WTC11 (cell line): Measurements from ENCODE around the gene GFPT2. TPM values are rescaled to one million over a fixed set of nuclear protein-coding genes. Genes with fewer than 3 reads are reported as not detected.

Source experiments
- ATAC-seq: fragments of 200-7000 bp; cut with Tn5 transposase; 2 replicates; pipeline ENCODE4 v1.10.0; 2021; ENCODE audit warnings: mild to moderate bottlenecking, moderate library complexity
- Bru-seq: library from RNA; stranded (reverse); fragments of 400-500 nt; gene quantifications from one replicate; lab custom pipeline; 2021; lab: Mats Ljungman, UMichigan
- CTCF ChIA-PET: fragments of 300-600 bp; sonication (Branson Sonifier 250); formaldehyde crosslinking; loops from one replicate; lab custom pipeline; 2021; ENCODE audit warnings: antibody characterized with exemption; lab: Charles Lee
- POLR2A ChIA-PET: fragments of 350-600 bp; sonication (Branson Sonifier 250); formaldehyde crosslinking; loops from one replicate; lab custom pipeline; 2021; ENCODE audit warnings: antibody characterized with exemption; lab: Charles Lee
- DNase-seq: peaks from one replicate; pipeline ENCODE4 v3.0.0; 2021; ENCODE audit warnings: low spot score
- H3K27ac Mint-ChIP-seq: 2 replicates; pipeline ENCODE4 v1.8.0; 2021; ENCODE audit warnings: mixed read lengths
- H3K27me3 Mint-ChIP-seq: 2 replicates; pipeline ENCODE4 v1.8.0; 2021; ENCODE audit warnings: low read depth, mild to moderate bottlenecking, moderate library complexity, mixed read lengths
- H3K36me3 Mint-ChIP-seq: 2 replicates; pipeline ENCODE4 v1.8.0; 2021; ENCODE audit warnings: mixed read lengths
- H3K4me1 Mint-ChIP-seq: 2 replicates; pipeline ENCODE4 v1.8.0; 2022; ENCODE audit warnings: mixed read lengths
- H3K4me3 Mint-ChIP-seq: 2 replicates; pipeline ENCODE4 v1.8.0; 2021; ENCODE audit warnings: mild to moderate bottlenecking, moderate library complexity, mixed read lengths
- H3K9me3 Mint-ChIP-seq: 2 replicates; pipeline ENCODE4 v1.8.0; 2021; ENCODE audit warnings: mixed read lengths
- ELF4 ChIP-seq: sonication (generic); formaldehyde crosslinking; IDR thresholded peaks from 2 replicates; pipeline ENCODE4 v1.8.1; 2022; ENCODE audit warnings: low read depth, mild to moderate bottlenecking, moderate library complexity, missing genetic modification reagents
- ETV6 ChIP-seq: sonication (generic); formaldehyde crosslinking; IDR thresholded peaks from 2 replicates; pipeline ENCODE4 v1.8.1; 2022; ENCODE audit warnings: mild to moderate bottlenecking, missing genetic modification reagents
- FOXJ3 ChIP-seq: sonication (generic); formaldehyde crosslinking; IDR thresholded peaks from 2 replicates; pipeline ENCODE4 v1.9.0; 2021; ENCODE audit warnings: missing genetic modification reagents, mild to moderate bottlenecking, borderline replicate concordance
- FOXK1 ChIP-seq: sonication (generic); formaldehyde crosslinking; IDR thresholded peaks from 2 replicates; pipeline ENCODE4 v1.8.0; 2022; ENCODE audit warnings: mild to moderate bottlenecking, moderate library complexity, missing genetic modification reagents
- HMGXB4 ChIP-seq: sonication (generic); formaldehyde crosslinking; IDR thresholded peaks from 2 replicates; pipeline ENCODE4 v1.8.1; 2023; ENCODE audit warnings: mild to moderate bottlenecking, moderate library complexity, missing genetic modification reagents
- MAX ChIP-seq: sonication (generic); formaldehyde crosslinking; IDR thresholded peaks from 2 replicates; pipeline ENCODE4 v1.8.0; 2022; ENCODE audit warnings: mild to moderate bottlenecking, missing genetic modification reagents
- MXD4 ChIP-seq: fragments of 250-450 bp; sonication (Bioruptor Pico); IDR thresholded peaks from 2 replicates; pipeline ENCODE4 v1.8.0; 2021; ENCODE audit warnings: mild to moderate bottlenecking, moderate library complexity, borderline replicate concordance
- NFYB ChIP-seq: sonication (generic); formaldehyde crosslinking; conservative IDR thresholded peaks from 2 replicates; pipeline ENCODE4 v1.8.0; 2022; ENCODE audit warnings: low read depth, missing genetic modification reagents
- PRRX2 ChIP-seq: fragments of 250-450 bp; sonication (Bioruptor Pico); IDR thresholded peaks from 2 replicates; pipeline ENCODE4 v1.8.0; 2021; ENCODE audit warnings: mild to moderate bottlenecking
- SMAD4 ChIP-seq: sonication (generic); formaldehyde crosslinking; IDR thresholded peaks from 2 replicates; pipeline ENCODE4 v1.8.0; 2022; ENCODE audit warnings: mild to moderate bottlenecking, missing genetic modification reagents
- SP1 ChIP-seq: sonication (generic); formaldehyde crosslinking; conservative IDR thresholded peaks from 2 replicates; pipeline ENCODE4 v1.8.1; 2022; ENCODE audit warnings: missing genetic modification reagents
- TCF7 ChIP-seq: sonication (generic); formaldehyde crosslinking; IDR thresholded peaks from 2 replicates; pipeline ENCODE4 v1.8.0; 2022; ENCODE audit warnings: mild to moderate bottlenecking, low read depth, missing genetic modification reagents, moderate library complexity
- ZNF263 ChIP-seq: sonication (generic); formaldehyde crosslinking; IDR thresholded peaks from 2 replicates; pipeline ENCODE4 v1.8.1; 2022; ENCODE audit warnings: low read depth, mild to moderate bottlenecking, moderate library complexity, missing genetic modification reagents
- ZNF317 ChIP-seq: sonication (generic); formaldehyde crosslinking; IDR thresholded peaks from 2 replicates; pipeline ENCODE4 v1.8.1; 2023; ENCODE audit warnings: low read depth, mild to moderate bottlenecking, moderate library complexity, missing genetic modification reagents, borderline replicate concordance
- long read RNA-seq, 3 experiments: library from RNA in 1 of 3; library from capped mRNA in 1 of 3; library from polyadenylated mRNA in 1 of 3; unstranded in 2 of 3; stranded (forward) in 1 of 3; transcript quantifications; one replicate each; pipeline ENCODE4 v2.0.0, GENCODE V29; 2021
- total RNA-seq: library from RNA; stranded (reverse); gene quantifications from 3 replicates; pipeline ENCODE4 v1.2.3, GENCODE V29; 2021
- TF ChIP-seq, protein P1 (sequence below): fragments of 250-450 bp; sonication (Bioruptor Pico); IDR thresholded peaks from 2 replicates; pipeline ENCODE4 v2.1.2; 2022; ENCODE audit warnings: mild to moderate bottlenecking, moderate library complexity
- TF ChIP-seq, protein P2 (sequence below): sonication (generic); formaldehyde crosslinking; IDR thresholded peaks from 2 replicates; pipeline ENCODE4 v1.8.0; 2023; ENCODE audit warnings: missing genetic modification reagents, mild to moderate bottlenecking, borderline replicate concordance
- TF ChIP-seq, protein P3 (sequence below): sonication (generic); formaldehyde crosslinking; conservative IDR thresholded peaks from 2 replicates; pipeline ENCODE4 v1.8.1; 2023; ENCODE audit warnings: mild to moderate bottlenecking, low read depth, missing genetic modification reagents, moderate library complexity

The GFPT2 gene
- total RNA-seq: 124 to 138 TPM (median 136 TPM) in 3 replicates
- Bru-seq, nascent RNA: percentile 91 among the genes with signal in this experiment
- long read RNA-seq, experiment 1, transcript GFPT2-201 (19 exons, 3,093 nt): major isoform, 510 of 735 reads
- long read RNA-seq, experiment 1, partial matches to known transcripts: 88 of 735 reads
- long read RNA-seq, experiment 1, other reads (novel, unspliced or antisense): 135 of 735 reads
- long read RNA-seq, experiment 2, partial matches to known transcripts: 56 of 151 reads
- long read RNA-seq, experiment 2, other reads (novel, unspliced or antisense): 95 of 151 reads
- long read RNA-seq, experiment 3, transcript GFPT2-201 (19 exons, 3,093 nt): major isoform, 9 of 75 reads
- long read RNA-seq, experiment 3, partial matches to known transcripts: 53 of 75 reads
- long read RNA-seq, experiment 3, other reads (novel, unspliced or antisense): 13 of 75 reads

DNA sequence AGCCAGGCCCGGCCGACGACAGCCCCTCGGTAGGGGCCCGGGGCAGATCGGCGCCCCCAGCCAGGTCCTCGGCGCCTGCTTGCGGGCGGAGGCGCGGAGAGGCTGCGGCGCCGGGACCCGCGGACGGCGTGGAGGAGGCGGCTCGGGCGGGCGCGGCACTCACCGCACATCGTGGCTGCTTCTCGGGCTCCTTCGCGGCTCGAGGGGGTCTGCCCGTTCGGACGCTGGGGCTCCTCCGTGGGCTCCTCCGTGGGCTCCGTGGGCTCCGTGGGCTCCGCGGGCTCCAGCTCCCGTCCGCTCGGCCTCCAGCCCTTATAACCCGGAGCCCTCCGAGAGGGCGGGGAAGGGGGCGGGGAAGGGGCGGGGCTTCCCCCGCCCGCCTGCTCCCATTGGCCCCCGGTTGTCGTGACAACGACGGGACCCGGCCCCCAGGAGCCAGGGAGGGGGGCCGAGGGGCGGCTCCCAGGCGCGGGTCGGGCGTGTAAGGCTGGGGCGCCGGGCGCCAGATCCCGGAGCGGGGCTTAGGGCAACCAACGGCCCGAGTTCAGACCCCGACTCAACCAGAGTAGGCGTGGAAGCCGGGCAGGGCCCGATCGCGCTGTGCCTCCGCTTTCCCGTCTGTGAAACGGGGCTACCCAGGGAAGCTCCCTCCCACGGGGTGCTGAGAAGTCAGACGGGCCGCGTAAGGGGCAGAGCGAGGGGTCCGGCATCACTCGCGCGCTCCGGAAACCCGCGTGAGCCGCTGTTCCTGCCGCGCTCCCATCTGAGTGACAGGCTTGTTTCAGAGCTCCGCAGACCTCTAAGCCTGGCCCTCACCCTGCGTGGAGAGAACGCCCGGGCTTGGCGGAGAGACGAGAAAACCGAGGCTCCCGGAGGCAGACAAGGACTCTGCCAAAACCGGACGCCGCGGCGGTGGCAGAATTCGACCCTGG lies at the start of gene GFPT2:
TSS of gene GFPT2 (minus strand) at position 289 of the 932 bp plus-strand sequence. CDS start at position 170, 119 bp downstream.
- H3K36me3 Mint-ChIP-seq: peaks cover 22% of the 10 kb centered on the region
- no peaks in the 10 kb centered on the region for H3K9me3 Mint-ChIP-seq
- H3K27ac Mint-ChIP-seq: 0 out of 2 replicates have a peak within 1 kb of the TSS, but pooled peaks have one; percentile 32
- peak within 1 kb of the TSS; percentile 89 for H3K4me3 Mint-ChIP-seq
- DNase-seq (peak; percentile 89), ATAC-seq (peak; percentile 89)
- ChIA-PET POLR2A (interaction anchor here (0.9 to 2.0 kb wide), 2 partner anchors 21 to 25 kb away, joined by 3 to 8 read pairs; no protein-coding TSS in a partner anchor), CTCF (interaction anchor here (0.6 to 2.9 kb wide), 6 partner anchors 18 to 253 kb away, joined by 3 to 18 read pairs (median 4); no protein-coding TSS in a partner anchor)
- peaks cover 41% of the 10 kb centered on the region for H3K4me1 Mint-ChIP-seq
- peak; percentile 47 for TF ChIP-seq FOXK1 (CRISPR knock-in tag)
- no peak for TF ChIP-seq ELF4
- peak; percentile 84 for TF ChIP-seq SP1 (CRISPR knock-in tag)
- TF ChIP-seq FOXJ3: no peak
- peak; percentile 45; the same call in 1 of the 2 replicates for TF ChIP-seq MAX (CRISPR knock-in tag)
- peak; percentile 34; the same call in 1 of the 2 replicates for TF ChIP-seq ZNF263 (CRISPR knock-in tag)
- TF ChIP-seq HMGXB4 (CRISPR knock-in tag): peak; percentile 15; the same call in 1 of the 2 replicates
- TF ChIP-seq, protein P1, sequence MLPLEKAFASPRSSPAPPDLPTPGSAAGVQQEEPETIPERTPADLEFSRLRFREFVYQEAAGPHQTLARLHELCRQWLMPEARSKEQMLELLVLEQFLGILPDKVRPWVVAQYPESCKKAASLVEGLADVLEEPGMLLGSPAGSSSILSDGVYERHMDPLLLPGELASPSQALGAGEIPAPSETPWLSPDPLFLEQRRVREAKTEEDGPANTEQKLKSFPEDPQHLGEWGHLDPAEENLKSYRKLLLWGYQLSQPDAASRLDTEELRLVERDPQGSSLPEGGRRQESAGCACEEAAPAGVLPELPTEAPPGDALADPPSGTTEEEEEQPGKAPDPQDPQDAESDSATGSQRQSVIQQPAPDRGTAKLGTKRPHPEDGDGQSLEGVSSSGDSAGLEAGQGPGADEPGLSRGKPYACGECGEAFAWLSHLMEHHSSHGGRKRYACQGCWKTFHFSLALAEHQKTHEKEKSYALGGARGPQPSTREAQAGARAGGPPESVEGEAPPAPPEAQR (CRISPR knock-in tag): no peak
- TF ChIP-seq NFYB (CRISPR knock-in tag): peak; percentile 71
- TF ChIP-seq, protein P2, sequence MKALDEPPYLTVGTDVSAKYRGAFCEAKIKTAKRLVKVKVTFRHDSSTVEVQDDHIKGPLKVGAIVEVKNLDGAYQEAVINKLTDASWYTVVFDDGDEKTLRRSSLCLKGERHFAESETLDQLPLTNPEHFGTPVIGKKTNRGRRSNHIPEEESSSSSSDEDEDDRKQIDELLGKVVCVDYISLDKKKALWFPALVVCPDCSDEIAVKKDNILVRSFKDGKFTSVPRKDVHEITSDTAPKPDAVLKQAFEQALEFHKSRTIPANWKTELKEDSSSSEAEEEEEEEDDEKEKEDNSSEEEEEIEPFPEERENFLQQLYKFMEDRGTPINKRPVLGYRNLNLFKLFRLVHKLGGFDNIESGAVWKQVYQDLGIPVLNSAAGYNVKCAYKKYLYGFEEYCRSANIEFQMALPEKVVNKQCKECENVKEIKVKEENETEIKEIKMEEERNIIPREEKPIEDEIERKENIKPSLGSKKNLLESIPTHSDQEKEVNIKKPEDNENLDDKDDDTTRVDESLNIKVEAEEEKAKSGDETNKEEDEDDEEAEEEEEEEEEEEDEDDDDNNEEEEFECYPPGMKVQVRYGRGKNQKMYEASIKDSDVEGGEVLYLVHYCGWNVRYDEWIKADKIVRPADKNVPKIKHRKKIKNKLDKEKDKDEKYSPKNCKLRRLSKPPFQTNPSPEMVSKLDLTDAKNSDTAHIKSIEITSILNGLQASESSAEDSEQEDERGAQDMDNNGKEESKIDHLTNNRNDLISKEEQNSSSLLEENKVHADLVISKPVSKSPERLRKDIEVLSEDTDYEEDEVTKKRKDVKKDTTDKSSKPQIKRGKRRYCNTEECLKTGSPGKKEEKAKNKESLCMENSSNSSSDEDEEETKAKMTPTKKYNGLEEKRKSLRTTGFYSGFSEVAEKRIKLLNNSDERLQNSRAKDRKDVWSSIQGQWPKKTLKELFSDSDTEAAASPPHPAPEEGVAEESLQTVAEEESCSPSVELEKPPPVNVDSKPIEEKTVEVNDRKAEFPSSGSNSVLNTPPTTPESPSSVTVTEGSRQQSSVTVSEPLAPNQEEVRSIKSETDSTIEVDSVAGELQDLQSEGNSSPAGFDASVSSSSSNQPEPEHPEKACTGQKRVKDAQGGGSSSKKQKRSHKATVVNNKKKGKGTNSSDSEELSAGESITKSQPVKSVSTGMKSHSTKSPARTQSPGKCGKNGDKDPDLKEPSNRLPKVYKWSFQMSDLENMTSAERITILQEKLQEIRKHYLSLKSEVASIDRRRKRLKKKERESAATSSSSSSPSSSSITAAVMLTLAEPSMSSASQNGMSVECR (CRISPR knock-in tag): 0 out of 2 replicates have a peak, but pooled peaks have one; percentile 55
- 0 out of 2 replicates have a peak, but pooled peaks have one; percentile 48 for TF ChIP-seq ETV6
- H3K27me3 Mint-ChIP-seq: peaks cover 25% of the 10 kb centered on the region

DNA sequence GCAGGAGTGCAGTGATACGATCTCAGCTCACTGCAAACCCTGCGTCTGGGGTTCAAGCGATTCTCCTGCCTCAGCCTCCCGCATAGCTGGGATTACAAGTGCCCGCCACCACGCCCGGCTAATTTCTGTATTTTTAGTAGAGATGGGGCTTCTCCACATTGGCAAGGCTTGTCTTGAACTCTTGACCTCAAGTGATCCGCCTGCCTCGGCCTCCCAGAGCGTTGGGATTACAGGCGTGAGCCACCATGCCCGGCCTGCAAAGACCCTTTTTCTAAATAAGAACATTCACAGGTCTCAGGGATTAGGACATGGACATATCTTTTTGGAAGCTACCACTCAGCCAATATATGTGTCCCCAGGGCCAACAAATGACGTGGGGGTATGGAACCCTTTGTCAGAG lies 49.6 kb upstream of the GFPT2 start:
- POLR2A ChIA-PET: no interaction called here

More for the DNA sequence above, 49.6 kb upstream of the GFPT2 start:
- H3K4me3 Mint-ChIP-seq: no peak overlapping the region
- peaks cover 11% of the 10 kb centered on the region for H3K36me3 Mint-ChIP-seq
- TF ChIP-seq, protein P3, sequence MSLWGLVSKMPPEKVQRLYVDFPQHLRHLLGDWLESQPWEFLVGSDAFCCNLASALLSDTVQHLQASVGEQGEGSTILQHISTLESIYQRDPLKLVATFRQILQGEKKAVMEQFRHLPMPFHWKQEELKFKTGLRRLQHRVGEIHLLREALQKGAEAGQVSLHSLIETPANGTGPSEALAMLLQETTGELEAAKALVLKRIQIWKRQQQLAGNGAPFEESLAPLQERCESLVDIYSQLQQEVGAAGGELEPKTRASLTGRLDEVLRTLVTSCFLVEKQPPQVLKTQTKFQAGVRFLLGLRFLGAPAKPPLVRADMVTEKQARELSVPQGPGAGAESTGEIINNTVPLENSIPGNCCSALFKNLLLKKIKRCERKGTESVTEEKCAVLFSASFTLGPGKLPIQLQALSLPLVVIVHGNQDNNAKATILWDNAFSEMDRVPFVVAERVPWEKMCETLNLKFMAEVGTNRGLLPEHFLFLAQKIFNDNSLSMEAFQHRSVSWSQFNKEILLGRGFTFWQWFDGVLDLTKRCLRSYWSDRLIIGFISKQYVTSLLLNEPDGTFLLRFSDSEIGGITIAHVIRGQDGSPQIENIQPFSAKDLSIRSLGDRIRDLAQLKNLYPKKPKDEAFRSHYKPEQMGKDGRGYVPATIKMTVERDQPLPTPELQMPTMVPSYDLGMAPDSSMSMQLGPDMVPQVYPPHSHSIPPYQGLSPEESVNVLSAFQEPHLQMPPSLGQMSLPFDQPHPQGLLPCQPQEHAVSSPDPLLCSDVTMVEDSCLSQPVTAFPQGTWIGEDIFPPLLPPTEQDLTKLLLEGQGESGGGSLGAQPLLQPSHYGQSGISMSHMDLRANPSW: no peak
- TF ChIP-seq SMAD4 (no peak), MAX (CRISPR knock-in tag) (no peak), MXD4 (CRISPR knock-in tag) (no peak), ZNF317 (CRISPR knock-in tag) (no peak), PRRX2 (CRISPR knock-in tag) (no peak), SP1 (CRISPR knock-in tag) (no peak), TCF7 (no peak)
- peaks cover 17% of the 10 kb centered on the region for H3K9me3 Mint-ChIP-seq
- H3K27ac Mint-ChIP-seq: no peak overlapping the region
- CTCF ChIA-PET: no interaction called here
- no peaks in the 10 kb centered on the region for H3K4me1 Mint-ChIP-seq
- DNase-seq (no peak), ATAC-seq (no peak)
- H3K27me3 Mint-ChIP-seq: no peaks in the 10 kb centered on the region; the same call in 1 of the 2 replicates
